GM18526 (cell line): ENCODE data around the gene PRMT7.

Experiments used
- POLR2A ChIP-seq: IDR thresholded peaks from 3 replicates; pipeline ENCODE4 v1.6.1; 2011; ENCODE audit not compliant: insufficient read length; ENCODE audit errors: extremely low read depth

Gene PRMT7

GRCh38 chr16:68345958-68346635 lies 35.3 kb downstream of the PRMT7 start:
- TF ChIP-seq POLR2A: no peak

- no peak for TF ChIP-seq POLR2A
Measured at GRCh38 chr16:68346892-68347480, 36.2 kb downstream of the PRMT7 start.

- TF ChIP-seq POLR2A: no peak
Measured at GRCh38 chr16:68347605-68348004, 36.8 kb downstream of the PRMT7 start.

GRCh38 chr16:68348639-68349445 lies 38.0 kb downstream of the PRMT7 start:
- no peak for TF ChIP-seq POLR2A

- no peak for TF ChIP-seq POLR2A
Measured at GRCh38 chr16:68349838-68350410, 39.1 kb downstream of the PRMT7 start.

GRCh38 chr16:68350813-68351350 lies 40.1 kb downstream of the PRMT7 start:
- no peak for TF ChIP-seq POLR2A

- no peak for TF ChIP-seq POLR2A
Measured at GRCh38 chr16:68351463-68351862, 40.6 kb downstream of the PRMT7 start.

- no peak for TF ChIP-seq POLR2A
Measured at GRCh38 chr16:68351991-68352431, 41.2 kb downstream of the PRMT7 start.

GRCh38 chr16:68353366-68353765 lies 42.5 kb downstream of the PRMT7 start:
- no peak for TF ChIP-seq POLR2A

GRCh38 chr16:68354816-68355215 lies 44.0 kb downstream of the PRMT7 start:
- no peak for TF ChIP-seq POLR2A

GRCh38 chr16:68355447-68356248 lies 44.8 kb downstream of the PRMT7 start:
- TF ChIP-seq POLR2A: no peak

- no peak for TF ChIP-seq POLR2A
Measured at GRCh38 chr16:68356249-68356918, 45.6 kb downstream of the PRMT7 start.

GRCh38 chr16:68356919-68357286 lies 46.1 kb downstream of the PRMT7 start:
- TF ChIP-seq POLR2A: no peak

GRCh38 chr16:68357521-68357922 lies 46.7 kb downstream of the PRMT7 start:
- TF ChIP-seq POLR2A: no peak
